Mesenchymal stem cell (in vitro differentiated cells and primary cell): ENCODE data around the gene JMJD4.

ENCODE experiments used
- DNase-seq: peaks from one replicate; pipeline ENCODE4 v3.0.0-alpha.2; 2013
- H2AFZ ChIP-seq: one replicate; pipeline ENCODE4 v1.6.1; 2013; ENCODE audit warnings: low read depth, mild to moderate bottlenecking, control low read depth, inconsistent platforms, low read length, moderate library complexity
- H2AK5ac ChIP-seq: 2 replicates; pipeline ENCODE4 v1.6.1; 2013; ENCODE audit warnings: low read length, moderate library complexity, mild to moderate bottlenecking, inconsistent platforms; ENCODE audit not compliant: severe bottlenecking
- H2BK120ac ChIP-seq: one replicate; pipeline ENCODE4 v1.6.1; 2013; ENCODE audit warnings: low read depth, mild to moderate bottlenecking, inconsistent platforms, low read length, moderate library complexity
- H2BK12ac ChIP-seq, 2 experiments: one replicate each; pipeline ENCODE4 v1.6.1; 2013; ENCODE audit warnings: inconsistent platforms in 2 of 2, low read length in 2 of 2, mild to moderate bottlenecking in 2 of 2, moderate library complexity in 2 of 2, control low read depth in 1 of 2
- H2BK15ac ChIP-seq: one replicate; pipeline ENCODE4 v1.6.1; 2013; ENCODE audit warnings: mild to moderate bottlenecking, low read depth, inconsistent platforms; ENCODE audit not compliant: poor library complexity, severe bottlenecking
- H2BK5ac ChIP-seq: 2 replicates; pipeline ENCODE4 v1.6.1; 2013; ENCODE audit warnings: low read depth, mild to moderate bottlenecking, low read length, control low read depth, inconsistent platforms; ENCODE audit not compliant: poor library complexity, severe bottlenecking
- H3K14ac ChIP-seq, 2 experiments: one replicate each; pipeline ENCODE4 v1.6.1; 2013; ENCODE audit warnings: inconsistent platforms in 2 of 2, low read length in 2 of 2, control low read depth in 1 of 2, mild to moderate bottlenecking in 1 of 2, moderate library complexity in 1 of 2
- H3K18ac ChIP-seq, 2 experiments: one replicate each; pipeline ENCODE4 v1.6.1; 2013; ENCODE audit warnings: inconsistent platforms in 2 of 2, low read length in 2 of 2, control low read depth in 1 of 2, low read depth in 1 of 2, mild to moderate bottlenecking in 1 of 2
- H3K23ac ChIP-seq, 2 experiments: one replicate each; pipeline ENCODE4 v1.6.1; 2013; ENCODE audit warnings: inconsistent platforms in 2 of 2, low read length in 2 of 2, mild to moderate bottlenecking in 2 of 2, moderate library complexity in 2 of 2, control low read depth in 1 of 2
- H3K27ac ChIP-seq: 2 replicates; pipeline ENCODE4 v1.5.1; 2013; ENCODE audit warnings: mild to moderate bottlenecking, moderate library complexity, low read length, control low read depth, inconsistent platforms; ENCODE audit not compliant: poor library complexity, severe bottlenecking
- H3K27me3 ChIP-seq, 2 experiments: 2 replicates each; pipeline versions ENCODE4 v1.6.1 to v1.7.0; 2013; ENCODE audit warnings: low read length in 2 of 2, mild to moderate bottlenecking in 2 of 2, moderate library complexity in 2 of 2, control low read depth in 1 of 2, inconsistent platforms in 1 of 2; ENCODE audit not compliant: control insufficient read depth in 1 of 2, insufficient read depth in 1 of 2
- H3K36me3 ChIP-seq, 2 experiments: 2 replicates each; pipeline versions ENCODE4 v1.6.1 to v1.7.0; 2013; ENCODE audit warnings: low read length in 2 of 2, control low read depth in 1 of 2, inconsistent platforms in 1 of 2, low read depth in 1 of 2, mild to moderate bottlenecking in 1 of 2; ENCODE audit not compliant: insufficient read depth in 2 of 2, control insufficient read depth in 1 of 2
- H3K4ac ChIP-seq, 2 experiments: one replicate each; pipeline ENCODE4 v1.6.1; 2013; ENCODE audit warnings: inconsistent platforms in 2 of 2, low read length in 2 of 2, mild to moderate bottlenecking in 2 of 2, moderate library complexity in 2 of 2, control low read depth in 1 of 2, low read depth in 1 of 2
- H3K4me1 ChIP-seq: 2 replicates; pipeline ENCODE4 v1.6.1; 2013; ENCODE audit warnings: low read depth, low read length, control low read depth; ENCODE audit not compliant: control insufficient read depth, insufficient read depth
- H3K4me2 ChIP-seq: 2 replicates; pipeline ENCODE4 v1.6.1; 2013; ENCODE audit warnings: low read length, mild to moderate bottlenecking, inconsistent platforms; ENCODE audit not compliant: poor library complexity, severe bottlenecking
- H3K4me3 ChIP-seq, 2 experiments: 2 replicates each; pipeline versions ENCODE4 v1.5.1 to v1.7.0; 2013; ENCODE audit warnings: low read length in 2 of 2, mild to moderate bottlenecking in 2 of 2, control low read depth in 1 of 2, low read depth in 1 of 2; ENCODE audit not compliant: insufficient read depth in 1 of 2
- H3K79me1 ChIP-seq: replicated peaks from 2 replicates; pipeline ENCODE4 v1.6.1; 2013; ENCODE audit warnings: mild to moderate bottlenecking, control low read depth, low read length, inconsistent platforms; ENCODE audit not compliant: poor library complexity, severe bottlenecking
- H3K9ac ChIP-seq: 2 replicates; pipeline ENCODE4 v1.7.0; 2013; ENCODE audit warnings: mild to moderate bottlenecking, low read length, moderate library complexity
- H3K9me3 ChIP-seq: 2 replicates; pipeline ENCODE4 v1.7.0; 2013; ENCODE audit warnings: mild to moderate bottlenecking, low read length; ENCODE audit not compliant: control insufficient read depth
- H4K8ac ChIP-seq: one replicate; pipeline ENCODE4 v1.6.1; 2013; ENCODE audit warnings: inconsistent platforms, mild to moderate bottlenecking, low read length, moderate library complexity
- H4K91ac ChIP-seq: one replicate; pipeline ENCODE4 v1.6.1; 2013; ENCODE audit warnings: mild to moderate bottlenecking, low read length, inconsistent platforms
- WGBS: methylation state at CpG from one replicate; pipeline ENCODE4 v1.1.7; 2013; ENCODE audit warnings: mixed read lengths; 5-methylcytosine and 5-hydroxymethylcytosine counted together

The JMJD4 gene

DNA sequence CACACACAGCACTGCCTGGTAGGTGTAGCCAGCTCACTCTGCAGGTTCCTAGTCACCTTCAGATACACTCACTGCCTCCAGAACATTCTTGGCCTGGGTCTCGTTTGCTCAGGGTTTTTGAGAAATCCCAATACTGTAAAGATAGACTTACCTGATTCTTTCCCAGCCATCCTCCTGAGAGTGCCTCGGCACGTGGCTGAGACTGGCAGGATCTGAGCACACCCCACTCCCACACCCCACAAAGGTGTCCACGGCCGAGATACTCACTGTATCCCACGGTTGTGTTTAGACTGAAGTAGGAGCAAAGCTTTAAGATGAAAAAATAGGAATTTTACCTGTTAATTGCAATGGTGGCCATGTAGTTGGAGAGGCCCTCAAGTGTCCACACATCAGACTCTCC is 33.5 kb upstream of the JMJD4 start:
- H3K14ac ChIP-seq = no peak overlapping the region
- H2AFZ ChIP-seq = no peak overlapping the region
- no peaks in the 10 kb centered on the region for H3K9me3 ChIP-seq
- no peak for DNase-seq
- H3K18ac ChIP-seq = no peak overlapping the region
- no peak overlapping the region for H3K9ac ChIP-seq
- H3K4me1 ChIP-seq = peaks cover 33% of the 10 kb centered on the region
- H3K23ac ChIP-seq = no peak overlapping the region
- H2BK120ac ChIP-seq = no peak overlapping the region
- H3K36me3 ChIP-seq = peaks cover 49 to 65% of the 10 kb centered on the region in 2 experiments
- peaks cover 44% of the 10 kb centered on the region for H3K79me1 ChIP-seq
- H3K4ac ChIP-seq = no peak overlapping the region
- no peak overlapping the region for H4K91ac ChIP-seq
- 97% methylated on average over 6 of the region's 6 CpGs for WGBS
- no peak overlapping the region for H2AK5ac ChIP-seq
- H3K4me3 ChIP-seq = no peak overlapping the region
- no peak overlapping the region for H3K27ac ChIP-seq
- no peak overlapping the region for H2BK5ac ChIP-seq
- no peak overlapping the region for H4K8ac ChIP-seq
- H2BK12ac ChIP-seq = no peak overlapping the region
- H3K4me2 ChIP-seq = no peak overlapping the region
- no peak overlapping the region for H2BK15ac ChIP-seq
- H3K27me3 ChIP-seq = no peaks in the 10 kb centered on the region

DNA sequence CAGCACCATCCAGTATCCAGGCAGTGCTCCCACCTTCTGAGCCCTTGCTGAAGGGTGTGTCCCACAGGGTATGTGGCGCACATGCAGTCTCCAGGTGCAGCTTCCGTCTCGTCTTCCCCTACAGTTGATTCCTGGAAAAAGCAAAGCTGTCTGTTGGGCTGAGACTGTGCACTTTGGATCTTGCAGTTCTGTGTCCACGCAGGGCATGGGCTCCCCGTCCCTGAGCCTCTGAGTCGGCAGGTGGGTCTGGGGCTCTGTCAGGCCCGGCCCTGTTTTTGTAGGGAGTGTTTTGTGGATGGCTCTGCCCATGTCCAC is 33.0 kb upstream of the JMJD4 start:
- Histone ChIP-seq H2BK12ac (no peak overlapping the region), H2BK5ac (no peak overlapping the region), H3K36me3 (peaks cover 49 to 69% of the 10 kb centered on the region in 2 experiments), H3K4me3 (no peak overlapping the region), H2AFZ (no peak overlapping the region), H3K18ac (no peak overlapping the region), H3K27me3 (no peaks in the 10 kb centered on the region), H2AK5ac (no peak overlapping the region), H2BK120ac (no peak overlapping the region), H3K9ac (no peak overlapping the region), H4K91ac (no peak overlapping the region), H2BK15ac (no peak overlapping the region), H3K23ac (no peak overlapping the region), H3K27ac (no peak overlapping the region), H3K4me1 (peaks cover 36% of the 10 kb centered on the region), H3K79me1 (peaks cover 46% of the 10 kb centered on the region), H3K14ac (no peak overlapping the region), H3K9me3 (no peaks in the 10 kb centered on the region), H3K4me2 (no peak overlapping the region), H4K8ac (no peak overlapping the region), H3K4ac (no peak overlapping the region)
- no peak for DNase-seq
- WGBS = 97% methylated on average over 7 of the region's 7 CpGs

DNA sequence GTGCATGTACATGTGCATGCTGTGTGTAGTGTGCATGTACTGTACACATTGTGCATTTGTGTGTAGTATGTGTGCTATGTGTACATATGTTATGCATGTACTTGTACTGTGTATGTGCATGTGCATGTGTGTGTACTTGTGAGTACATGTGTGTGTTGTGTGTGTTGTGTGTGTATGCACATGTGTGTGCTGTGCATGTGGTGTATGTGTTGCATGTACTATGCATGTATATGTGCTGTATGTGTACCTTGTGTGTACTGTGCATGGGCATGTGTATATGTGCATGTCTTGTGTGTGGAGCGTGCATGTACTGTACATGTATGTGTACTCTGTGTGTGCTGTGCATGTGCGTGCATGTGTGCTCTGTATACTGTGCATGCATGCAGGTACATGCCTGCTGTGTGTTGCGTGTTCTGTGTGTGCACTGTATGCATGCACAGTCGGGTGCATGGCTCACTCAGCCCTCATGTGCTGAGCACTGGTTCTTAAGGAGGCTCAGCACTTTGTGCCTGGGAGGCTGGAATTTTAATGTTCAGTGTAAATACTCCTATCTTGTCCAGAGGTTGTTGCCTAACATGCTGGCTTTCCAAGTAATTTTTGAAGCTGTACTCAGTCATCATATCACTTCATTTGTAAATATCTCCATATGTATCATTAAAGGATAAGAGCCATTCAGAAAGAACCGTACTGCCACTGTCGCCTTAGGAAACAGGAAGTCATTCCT is 32.5 kb upstream of the JMJD4 start:
- DNase-seq = no peak
- Histone ChIP-seq H3K27ac (no peak overlapping the region), H2BK5ac (no peak overlapping the region), H3K36me3 (peaks cover 47 to 69% of the 10 kb centered on the region in 2 experiments), H3K4me3 (no peak overlapping the region), H3K9ac (no peak overlapping the region), H3K4me1 (peaks cover 39% of the 10 kb centered on the region), H4K91ac (no peak overlapping the region), H2AFZ (no peak overlapping the region), H3K79me1 (peaks cover 46% of the 10 kb centered on the region), H3K18ac (no peak overlapping the region), H3K27me3 (no peaks in the 10 kb centered on the region), H3K23ac (no peak overlapping the region), H2AK5ac (no peak overlapping the region), H3K4ac (no peak overlapping the region), H4K8ac (no peak overlapping the region), H3K14ac (no peak overlapping the region), H2BK120ac (no peak overlapping the region), H3K9me3 (no peaks in the 10 kb centered on the region), H3K4me2 (no peak overlapping the region), H2BK15ac (no peak overlapping the region), H2BK12ac (no peak overlapping the region)
- WGBS = 94% methylated on average over 6 of the region's 6 CpGs

GRCh38 chr1:227766653-227767277 is 31.7 kb upstream of the JMJD4 start:
- Histone ChIP-seq H3K9ac (no peak overlapping the region), H2BK5ac (no peak overlapping the region), H4K91ac (no peak overlapping the region), H3K27ac (no peak overlapping the region), H3K36me3 (peaks cover 45 to 69% of the 10 kb centered on the region in 2 experiments), H2AK5ac (no peak overlapping the region), H3K14ac (no peak overlapping the region), H2BK12ac (no peak overlapping the region), H3K4me3 (no peak overlapping the region), H3K23ac (no peak overlapping the region), H4K8ac (no peak overlapping the region), H3K27me3 (no peaks in the 10 kb centered on the region), H3K9me3 (no peaks in the 10 kb centered on the region), H3K4me2 (no peak overlapping the region), H2BK15ac (no peak overlapping the region), H3K18ac (no peak overlapping the region), H2AFZ (no peak overlapping the region), H3K4ac (no peak overlapping the region), H3K4me1 (peaks cover 43% of the 10 kb centered on the region), H2BK120ac (no peak overlapping the region), H3K79me1 (peaks cover 45% of the 10 kb centered on the region)
- DNase-seq = no peak
- 96% methylated on average over 18 of the region's 19 CpGs for WGBS
